Measurements from ENCODE around the gene PEAK1. TPM values are rescaled to one million over a fixed set of nuclear protein-coding genes. Genes with fewer than 3 reads are reported as not detected.

PEAK1 gene
- polyA plus RNA-seq, 1 donor (not counting 4 experiments of a cell fraction or from before 2014, with no cell fraction given) = 5.9 TPM

DNA sequence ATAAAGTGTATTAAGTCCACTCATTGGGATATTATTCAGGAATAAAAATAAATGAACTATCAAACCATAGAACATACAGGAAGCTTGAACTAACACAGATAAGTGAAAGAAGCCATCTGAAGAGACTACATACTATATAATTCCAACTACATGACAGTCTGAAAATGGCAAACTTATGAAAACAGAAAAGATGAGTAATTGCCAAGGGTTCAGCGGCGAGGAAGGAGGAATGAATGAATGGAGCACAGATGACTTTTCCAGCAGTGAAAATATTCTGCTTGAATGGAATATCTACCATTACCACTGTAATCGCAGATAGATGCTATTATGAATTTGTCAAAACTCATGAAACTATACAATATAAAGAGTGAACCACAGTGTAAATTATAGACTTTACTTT, 79.7 kb downstream of the PEAK1 start:
- Histone ChIP-seq H3K9me1 (ENCODE audit: control insufficient read depth, extremely low read depth, insufficient read depth, low read length) (no peaks in the 10 kb centered on the region), H3K4me3 (ENCODE audit: control insufficient read depth in 2 of 3, extremely low read depth in 1 of 3, insufficient read depth in 2 of 3, low read depth in 1 of 3, low read length in 3 of 3) (no peak overlapping the region), H3K27me3 (ENCODE audit: control insufficient read depth, extremely low read depth, insufficient read depth, low read length) (no peaks in the 10 kb centered on the region), H3K9me3 (ENCODE audit: control insufficient read depth, low read depth, low read length) (no peaks in the 10 kb centered on the region), H3K4me2 (ENCODE audit: control insufficient read depth, extremely low read depth, insufficient read depth, low read depth, low read length) (no peak overlapping the region), H3K4me1 (ENCODE audit: control insufficient read depth, extremely low read depth, insufficient read depth, low read length) (peaks cover 8% of the 10 kb centered on the region), H3K36me3 (ENCODE audit: control insufficient read depth in 2 of 2, extremely low read depth in 1 of 2, insufficient read depth in 2 of 2, low read length in 2 of 2) (no peaks in the 10 kb centered on the region), H3K9ac (ENCODE audit: control insufficient read depth, extremely low read depth, insufficient read depth, low read length) (no peak overlapping the region), H3K79me2 (ENCODE audit: control insufficient read depth, insufficient read depth, low read length) (no peaks in the 10 kb centered on the region), H3K27ac (ENCODE audit: control insufficient read depth, insufficient read depth, low read length) (no peak overlapping the region), H4K20me1 (ENCODE audit: control insufficient read depth, extremely low read depth, insufficient read depth, low read length) (no peaks in the 10 kb centered on the region), H2AFZ (ENCODE audit: control insufficient read depth, low read length) (no peak overlapping the region)
- dilution Hi-C loops (cut with MboI; ENCODE audit: extremely low pct_ligation_motif_present, low sequenced_read_pairs) = no loop called here
- no peak for DNase-seq (ENCODE audit: low read depth, low spot score)
- no peak for FAIRE-seq
- TF ChIP-seq, protein P1, sequence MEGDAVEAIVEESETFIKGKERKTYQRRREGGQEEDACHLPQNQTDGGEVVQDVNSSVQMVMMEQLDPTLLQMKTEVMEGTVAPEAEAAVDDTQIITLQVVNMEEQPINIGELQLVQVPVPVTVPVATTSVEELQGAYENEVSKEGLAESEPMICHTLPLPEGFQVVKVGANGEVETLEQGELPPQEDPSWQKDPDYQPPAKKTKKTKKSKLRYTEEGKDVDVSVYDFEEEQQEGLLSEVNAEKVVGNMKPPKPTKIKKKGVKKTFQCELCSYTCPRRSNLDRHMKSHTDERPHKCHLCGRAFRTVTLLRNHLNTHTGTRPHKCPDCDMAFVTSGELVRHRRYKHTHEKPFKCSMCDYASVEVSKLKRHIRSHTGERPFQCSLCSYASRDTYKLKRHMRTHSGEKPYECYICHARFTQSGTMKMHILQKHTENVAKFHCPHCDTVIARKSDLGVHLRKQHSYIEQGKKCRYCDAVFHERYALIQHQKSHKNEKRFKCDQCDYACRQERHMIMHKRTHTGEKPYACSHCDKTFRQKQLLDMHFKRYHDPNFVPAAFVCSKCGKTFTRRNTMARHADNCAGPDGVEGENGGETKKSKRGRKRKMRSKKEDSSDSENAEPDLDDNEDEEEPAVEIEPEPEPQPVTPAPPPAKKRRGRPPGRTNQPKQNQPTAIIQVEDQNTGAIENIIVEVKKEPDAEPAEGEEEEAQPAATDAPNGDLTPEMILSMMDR (optimal IDR thresholded peaks at IDR 0.05 in 1 of 3, IDR thresholded peaks at IDR 0.05 in 1 of 3, conservative IDR thresholded peaks at IDR 0.05 in 1 of 3; ENCODE audit: extremely low read depth in 1 of 3, insufficient read depth in 2 of 3, low read length in 3 of 3) = no peak
- no peak for TF ChIP-seq EZH2 (IDR thresholded peaks at IDR 0.05; ENCODE audit: low read length)

DNA sequence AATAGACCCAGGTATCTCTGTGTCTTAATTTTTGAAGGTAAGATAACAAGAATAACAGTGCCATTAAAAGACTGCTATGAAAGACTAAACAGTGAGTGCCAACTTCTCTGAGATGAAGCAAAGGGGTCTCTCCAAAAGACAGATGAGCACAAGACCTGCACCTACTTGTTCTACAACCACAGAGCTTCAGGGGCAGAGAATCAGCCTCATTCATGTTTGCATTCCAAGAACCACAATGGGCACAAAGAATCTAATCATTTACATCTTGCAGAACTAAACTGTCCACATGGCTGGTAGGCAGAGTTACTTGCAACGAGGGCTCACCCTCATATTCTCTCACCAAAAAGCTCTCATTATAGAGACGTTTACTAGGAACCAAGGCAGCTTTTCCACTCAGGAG, 83.9 kb downstream of the PEAK1 start:
- Histone ChIP-seq H3K79me2 (ENCODE audit: control insufficient read depth, insufficient read depth, low read length) (no peaks in the 10 kb centered on the region), H3K27ac (ENCODE audit: control insufficient read depth, insufficient read depth, low read length) (no peak overlapping the region), H3K9me1 (ENCODE audit: control insufficient read depth, extremely low read depth, insufficient read depth, low read length) (no peaks in the 10 kb centered on the region), H2AFZ (ENCODE audit: control insufficient read depth, low read length) (no peak overlapping the region), H3K4me2 (ENCODE audit: control insufficient read depth, extremely low read depth, insufficient read depth, low read depth, low read length) (no peak overlapping the region), H3K4me1 (ENCODE audit: control insufficient read depth, extremely low read depth, insufficient read depth, low read length) (peaks cover 8% of the 10 kb centered on the region), H4K20me1 (ENCODE audit: control insufficient read depth, extremely low read depth, insufficient read depth, low read length) (no peaks in the 10 kb centered on the region), H3K9me3 (ENCODE audit: control insufficient read depth, low read depth, low read length) (no peaks in the 10 kb centered on the region), H3K36me3 (ENCODE audit: control insufficient read depth in 2 of 2, extremely low read depth in 1 of 2, insufficient read depth in 2 of 2, low read length in 2 of 2) (no peaks in the 10 kb centered on the region), H3K9ac (ENCODE audit: control insufficient read depth, extremely low read depth, insufficient read depth, low read length) (no peak overlapping the region), H3K4me3 (ENCODE audit: control insufficient read depth in 2 of 3, extremely low read depth in 1 of 3, insufficient read depth in 2 of 3, low read depth in 1 of 3, low read length in 3 of 3) (no peak overlapping the region), H3K27me3 (ENCODE audit: control insufficient read depth, extremely low read depth, insufficient read depth, low read length) (no peaks in the 10 kb centered on the region)
- TF ChIP-seq, protein P1 (optimal IDR thresholded peaks at IDR 0.05 in 1 of 3, IDR thresholded peaks at IDR 0.05 in 1 of 3, conservative IDR thresholded peaks at IDR 0.05 in 1 of 3; ENCODE audit: extremely low read depth in 1 of 3, insufficient read depth in 2 of 3, low read length in 3 of 3) = no peak
- no peak for TF ChIP-seq EZH2 (IDR thresholded peaks at IDR 0.05; ENCODE audit: low read length)
- dilution Hi-C loops (cut with MboI; ENCODE audit: extremely low pct_ligation_motif_present, low sequenced_read_pairs) = no loop called here
- DNase-seq (ENCODE audit: low read depth, low spot score) (no peak), FAIRE-seq (peak; percentile 66)

All from keratinocyte (primary cell).